ENCODE measurements around the gene CCL22. TPM values are rescaled to one million over a fixed set of nuclear protein-coding genes. Genes with fewer than 3 reads are reported as not detected.

Gene CCL22
- total RNA-seq, 2 donors from 2014 or later, result 0.24 to 1.7 TPM

- Histone ChIP-seq H3K27ac (no peak overlapping the region), H3K9ac (ENCODE audit: low read depth in 2 of 2, low read length in 2 of 2) (no peak overlapping the region), H3K36me3 (no peaks in the 10 kb centered on the region), H3K4me1 (no peaks in the 10 kb centered on the region), H3K27me3 (no peaks in the 10 kb centered on the region), H3K9me3 (no peaks in the 10 kb centered on the region), H3K4me3 (no peak overlapping the region)
- intact Hi-C loops (cut with DNase I), result no loop called here
- no peak for TF ChIP-seq CTCF (IDR thresholded peaks at IDR 0.05)
- no peak for DNase-seq
These were observed 50.5 kb downstream of the CCL22 start for GRCh38 chr16:57409065-57409464.

DNA sequence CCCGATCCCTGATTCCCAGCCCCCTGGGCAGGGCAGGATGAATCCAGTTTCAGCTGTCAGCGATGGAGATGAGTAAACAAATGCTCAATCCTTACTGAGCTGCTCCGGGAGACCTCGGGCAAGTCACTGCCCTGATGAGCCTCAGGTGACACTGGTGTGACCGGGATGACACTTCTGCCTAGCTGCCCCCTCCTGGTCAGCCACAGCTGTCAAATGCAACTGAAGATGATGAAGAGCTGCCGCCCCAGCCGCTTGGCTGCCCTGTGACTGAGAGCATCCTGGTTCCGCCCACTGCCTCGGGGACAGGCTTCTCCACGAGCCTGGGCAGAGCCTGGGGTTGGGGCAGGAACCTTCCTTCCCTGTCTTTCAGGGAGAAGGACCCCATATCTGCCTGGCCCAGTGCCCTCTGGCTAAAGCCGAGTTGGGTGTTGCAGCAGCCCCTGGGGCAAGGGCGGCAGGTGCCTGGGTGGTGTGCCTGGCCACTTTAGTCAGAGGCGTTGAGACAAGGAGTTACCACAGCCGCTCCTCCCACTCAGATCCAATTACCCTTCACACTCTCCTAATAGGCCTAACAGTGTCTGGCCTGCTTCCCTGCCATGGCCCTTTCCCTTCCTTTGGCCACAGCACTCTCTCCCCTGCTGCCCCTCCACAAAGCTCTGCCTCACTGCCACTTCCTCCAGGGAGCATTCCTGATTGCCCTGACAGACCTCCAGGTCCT is 51.4 kb downstream of the CCL22 start:
- DNase-seq, result no peak
- Histone ChIP-seq H3K4me1 (no peaks in the 10 kb centered on the region), H3K9me3 (no peaks in the 10 kb centered on the region), H3K27me3 (no peaks in the 10 kb centered on the region), H3K9ac (ENCODE audit: low read depth in 2 of 2, low read length in 2 of 2) (no peak overlapping the region), H3K36me3 (no peaks in the 10 kb centered on the region), H3K27ac (no peak overlapping the region), H3K4me3 (no peak overlapping the region)
- TF ChIP-seq CTCF (IDR thresholded peaks at IDR 0.05), result no peak
- intact Hi-C loops (cut with DNase I), result no loop called here

- no peak for DNase-seq
- Histone ChIP-seq H3K9ac (ENCODE audit: low read depth in 2 of 2, low read length in 2 of 2) (no peak overlapping the region), H3K4me1 (no peaks in the 10 kb centered on the region), H3K36me3 (no peaks in the 10 kb centered on the region), H3K27ac (no peak overlapping the region), H3K27me3 (no peaks in the 10 kb centered on the region), H3K9me3 (no peaks in the 10 kb centered on the region), H3K4me3 (no peak overlapping the region)
- intact Hi-C loops (cut with DNase I), result no loop called here
- TF ChIP-seq CTCF (IDR thresholded peaks at IDR 0.05), result no peak
These were observed 52.9 kb downstream of the CCL22 start for GRCh38 chr16:57411362-57411976.

- intact Hi-C loops (cut with DNase I), result no loop called here
- Histone ChIP-seq H3K27ac (no peak overlapping the region), H3K27me3 (no peaks in the 10 kb centered on the region), H3K4me1 (no peaks in the 10 kb centered on the region), H3K9ac (ENCODE audit: low read depth in 2 of 2, low read length in 2 of 2) (no peak overlapping the region), H3K36me3 (no peaks in the 10 kb centered on the region), H3K9me3 (no peaks in the 10 kb centered on the region), H3K4me3 (no peak overlapping the region)
- no peak for DNase-seq
- no peak for TF ChIP-seq CTCF (IDR thresholded peaks at IDR 0.05)
These were observed 54.0 kb downstream of the CCL22 start for GRCh38 chr16:57412584-57412983.

- Histone ChIP-seq H3K9ac (ENCODE audit: low read depth in 2 of 2, low read length in 2 of 2) (no peak overlapping the region), H3K27ac (no peak overlapping the region), H3K36me3 (no peaks in the 10 kb centered on the region), H3K9me3 (no peaks in the 10 kb centered on the region), H3K4me3 (no peak overlapping the region), H3K4me1 (no peaks in the 10 kb centered on the region), H3K27me3 (no peaks in the 10 kb centered on the region)
- no peak for DNase-seq
- TF ChIP-seq CTCF (IDR thresholded peaks at IDR 0.05), result no peak
- intact Hi-C loops (cut with DNase I), result no loop called here
These were observed 54.7 kb downstream of the CCL22 start for GRCh38 chr16:57413301-57413730.
